Progenitor cell of endocrine pancreas (in vitro differentiated cells): Measurements from ENCODE around the gene IPCEF1. TPM values are rescaled to one million over a fixed set of nuclear protein-coding genes. Genes with fewer than 3 reads are reported as not detected.

Experiments used
- DNase-seq: peaks from one replicate; pipeline ENCODE4 v3.0.0; 2021; ENCODE audit warnings: low spot score; ENCODE audit not compliant: unreplicated experiment
- H3K27ac Mint-ChIP-seq: 2 replicates; pipeline ENCODE4 v1.8.0; 2021; ENCODE audit warnings: mild to moderate bottlenecking, moderate library complexity, mixed read lengths
- H3K27me3 Mint-ChIP-seq: 2 replicates; pipeline ENCODE4 v1.8.0; 2021; ENCODE audit warnings: mixed read lengths
- H3K36me3 Mint-ChIP-seq: 2 replicates; pipeline ENCODE4 v1.8.0; 2022; ENCODE audit warnings: mixed read lengths; ENCODE audit not compliant: insufficient read depth
- H3K4me1 Mint-ChIP-seq: 2 replicates; pipeline ENCODE4 v1.8.0; 2021; ENCODE audit warnings: low read depth, mixed read lengths
- H3K4me3 Mint-ChIP-seq: 2 replicates; pipeline ENCODE4 v1.8.0; 2021; ENCODE audit warnings: low read depth, mild to moderate bottlenecking, moderate library complexity, mixed read lengths
- H3K9me3 Mint-ChIP-seq: 2 replicates; pipeline ENCODE4 v1.8.0; 2021; ENCODE audit warnings: low read depth, mixed read lengths
- total RNA-seq: library from RNA; stranded (reverse); gene quantifications from 2 replicates; pipeline ENCODE4 v1.2.1, GENCODE V29; 2021
- TF ChIP-seq, protein P1 (sequence below): fragments of 200-600 bp; sonication (generic); IDR thresholded peaks from one replicate; pipeline ENCODE4 v1.5.0; 2021; ENCODE audit warnings: antibody characterized with exemption, mild to moderate bottlenecking; ENCODE audit not compliant: unreplicated experiment

IPCEF1 gene
- total RNA-seq, 1 donor from 2014 or later, result 0.77 TPM

DNA sequence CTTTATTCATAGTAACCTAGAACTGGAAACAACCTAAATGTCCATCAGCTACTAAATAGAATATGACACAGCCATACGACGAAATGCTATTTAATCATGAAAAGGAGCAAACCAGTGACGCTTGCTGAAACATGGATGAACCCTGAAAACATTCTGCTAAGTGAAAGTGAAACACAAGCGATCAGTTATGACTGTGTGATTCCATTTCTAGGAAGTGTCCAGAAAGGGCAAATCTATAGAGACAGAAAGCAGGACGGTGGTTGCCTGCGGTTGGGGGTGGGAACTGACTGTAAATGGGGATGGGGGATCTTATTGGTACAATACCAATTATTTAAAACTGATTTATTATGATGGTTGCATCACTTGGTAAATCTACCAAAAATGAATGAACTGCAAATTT lies 126.8 kb downstream of the IPCEF1 start:
- no peak overlapping the region for H3K4me3 Mint-ChIP-seq
- H3K9me3 Mint-ChIP-seq, result no peaks in the 10 kb centered on the region
- H3K27me3 Mint-ChIP-seq, result no peaks in the 10 kb centered on the region
- TF ChIP-seq, protein P1, sequence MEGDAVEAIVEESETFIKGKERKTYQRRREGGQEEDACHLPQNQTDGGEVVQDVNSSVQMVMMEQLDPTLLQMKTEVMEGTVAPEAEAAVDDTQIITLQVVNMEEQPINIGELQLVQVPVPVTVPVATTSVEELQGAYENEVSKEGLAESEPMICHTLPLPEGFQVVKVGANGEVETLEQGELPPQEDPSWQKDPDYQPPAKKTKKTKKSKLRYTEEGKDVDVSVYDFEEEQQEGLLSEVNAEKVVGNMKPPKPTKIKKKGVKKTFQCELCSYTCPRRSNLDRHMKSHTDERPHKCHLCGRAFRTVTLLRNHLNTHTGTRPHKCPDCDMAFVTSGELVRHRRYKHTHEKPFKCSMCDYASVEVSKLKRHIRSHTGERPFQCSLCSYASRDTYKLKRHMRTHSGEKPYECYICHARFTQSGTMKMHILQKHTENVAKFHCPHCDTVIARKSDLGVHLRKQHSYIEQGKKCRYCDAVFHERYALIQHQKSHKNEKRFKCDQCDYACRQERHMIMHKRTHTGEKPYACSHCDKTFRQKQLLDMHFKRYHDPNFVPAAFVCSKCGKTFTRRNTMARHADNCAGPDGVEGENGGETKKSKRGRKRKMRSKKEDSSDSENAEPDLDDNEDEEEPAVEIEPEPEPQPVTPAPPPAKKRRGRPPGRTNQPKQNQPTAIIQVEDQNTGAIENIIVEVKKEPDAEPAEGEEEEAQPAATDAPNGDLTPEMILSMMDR, result no peak
- H3K36me3 Mint-ChIP-seq, result no peaks in the 10 kb centered on the region
- H3K27ac Mint-ChIP-seq, result no peak overlapping the region
- DNase-seq, result no peak
- no peaks in the 10 kb centered on the region for H3K4me1 Mint-ChIP-seq

DNA sequence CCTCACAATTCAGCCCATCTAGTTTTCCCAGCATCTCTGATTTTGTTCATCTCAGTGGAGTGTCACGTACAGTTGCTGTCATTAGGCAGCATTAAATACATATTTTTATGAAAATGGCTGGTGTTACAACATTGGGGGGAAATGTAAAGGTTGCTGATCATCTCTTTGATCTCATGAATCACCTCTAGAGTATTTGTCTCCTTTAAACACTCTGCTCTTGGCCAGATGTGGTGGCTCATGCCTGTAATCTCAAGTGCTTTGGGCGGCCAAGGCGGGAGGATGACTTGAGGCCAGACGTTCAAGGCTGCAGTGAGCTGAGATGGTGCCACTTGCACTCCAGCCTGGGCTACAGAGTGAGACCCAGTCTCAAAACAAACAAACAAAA lies 128.1 kb downstream of the IPCEF1 start:
- TF ChIP-seq, protein P1, result no peak
- Mint-ChIP-seq H3K4me1 (no peaks in the 10 kb centered on the region), H3K27ac (no peak overlapping the region), H3K9me3 (no peaks in the 10 kb centered on the region), H3K4me3 (no peak overlapping the region), H3K27me3 (no peaks in the 10 kb centered on the region), H3K36me3 (no peaks in the 10 kb centered on the region)
- no peak for DNase-seq

DNA sequence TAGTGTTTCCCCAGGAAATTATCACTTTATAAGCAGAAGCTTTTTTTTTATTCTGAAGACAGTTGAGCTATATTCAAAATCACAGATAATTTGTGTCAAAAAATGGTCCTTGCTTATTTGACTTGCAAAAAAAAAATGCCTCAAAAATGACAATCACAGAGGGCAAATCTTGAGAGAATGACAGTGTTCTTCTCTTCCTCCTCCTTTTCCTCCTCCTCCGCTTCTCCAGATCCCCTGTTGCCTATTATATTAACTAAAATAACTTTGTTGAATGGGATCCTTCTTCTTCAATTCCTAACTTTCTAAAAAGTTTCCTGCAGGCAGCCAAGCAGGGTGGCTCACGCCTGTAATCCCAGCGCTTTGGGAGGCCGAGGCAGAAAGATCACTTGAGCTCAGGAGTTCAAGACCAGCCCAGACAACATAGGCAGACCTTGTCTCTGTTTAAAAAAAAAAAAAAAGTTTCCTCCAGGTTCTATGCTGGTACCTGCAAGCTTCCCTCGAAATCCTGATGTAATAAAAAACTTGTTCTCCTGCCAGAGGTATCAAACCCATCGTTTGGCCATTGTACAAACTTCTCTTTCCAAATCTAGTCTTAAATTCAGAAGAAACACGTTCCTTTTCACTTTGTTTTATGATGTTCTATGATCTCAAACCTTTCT lies 128.6 kb downstream of the IPCEF1 start:
- Mint-ChIP-seq H3K27ac (no peak overlapping the region), H3K36me3 (no peaks in the 10 kb centered on the region), H3K27me3 (no peaks in the 10 kb centered on the region), H3K9me3 (no peaks in the 10 kb centered on the region), H3K4me1 (no peaks in the 10 kb centered on the region), H3K4me3 (no peak overlapping the region)
- DNase-seq, result no peak
- TF ChIP-seq, protein P1, result no peak

DNA sequence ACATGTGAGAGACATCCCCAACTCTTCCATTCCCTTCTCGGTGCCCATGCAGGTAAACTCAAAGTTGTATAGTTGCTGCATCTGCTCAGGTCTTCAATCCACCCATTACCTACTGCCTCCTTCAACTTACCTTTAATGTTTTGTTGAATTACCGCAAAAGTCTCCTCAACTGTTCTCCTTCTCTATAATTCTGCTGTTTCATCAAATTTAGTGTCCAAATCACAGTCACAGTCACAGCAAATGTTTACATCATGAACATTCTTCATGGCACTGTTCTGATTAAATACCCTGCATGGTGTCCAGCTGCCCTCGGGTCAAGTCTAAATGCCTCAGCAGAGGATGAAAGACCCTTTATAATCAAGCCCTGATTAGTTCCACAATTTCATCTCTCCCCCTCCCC lies 130.1 kb downstream of the IPCEF1 start:
- H3K4me3 Mint-ChIP-seq, result no peak overlapping the region
- no peaks in the 10 kb centered on the region for H3K36me3 Mint-ChIP-seq
- H3K4me1 Mint-ChIP-seq, result no peaks in the 10 kb centered on the region
- H3K27me3 Mint-ChIP-seq, result no peaks in the 10 kb centered on the region
- H3K9me3 Mint-ChIP-seq, result no peaks in the 10 kb centered on the region
- TF ChIP-seq, protein P1, result no peak
- H3K27ac Mint-ChIP-seq, result no peak overlapping the region
- DNase-seq, result no peak

DNA sequence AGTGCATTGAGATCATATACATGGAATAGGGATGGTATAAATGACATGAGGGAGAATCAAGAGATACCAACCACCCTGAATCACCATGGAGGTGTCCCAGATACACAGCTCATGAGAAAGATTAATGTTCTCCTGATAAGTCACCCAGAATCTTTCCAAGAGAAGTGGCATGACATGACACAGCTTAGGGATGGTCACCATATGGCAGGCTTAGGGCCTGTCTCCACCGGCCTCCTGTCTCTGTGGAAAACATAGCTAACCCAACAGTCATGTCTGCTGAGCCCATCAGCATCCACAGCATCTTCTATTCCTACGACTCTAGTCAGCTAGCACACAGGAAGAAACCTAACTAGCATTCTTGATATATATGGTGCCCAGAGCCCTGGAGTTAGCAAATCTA lies 133.3 kb downstream of the IPCEF1 start:
- Mint-ChIP-seq H3K9me3 (no peaks in the 10 kb centered on the region), H3K27me3 (peaks cover 5% of the 10 kb centered on the region), H3K36me3 (no peaks in the 10 kb centered on the region), H3K27ac (no peak overlapping the region), H3K4me1 (peaks cover 1% of the 10 kb centered on the region), H3K4me3 (no peak overlapping the region)
- no peak for DNase-seq
- TF ChIP-seq, protein P1, result no peak
